HG03571 (cell line): ENCODE data around the gene OTOGL.
"Not testable (repeated sequence)": the region's sequence is repeated elsewhere in the genome, so short reads cannot be mapped to it uniquely, and the experiment has no call there.

Experiments
- ATAC-seq: cut with Tn5 transposase; IDR thresholded peaks from one replicate; pipeline ENCODE4 v1.9.1; 2021; ENCODE audit not compliant: unreplicated experiment

Gene OTOGL

DNA sequence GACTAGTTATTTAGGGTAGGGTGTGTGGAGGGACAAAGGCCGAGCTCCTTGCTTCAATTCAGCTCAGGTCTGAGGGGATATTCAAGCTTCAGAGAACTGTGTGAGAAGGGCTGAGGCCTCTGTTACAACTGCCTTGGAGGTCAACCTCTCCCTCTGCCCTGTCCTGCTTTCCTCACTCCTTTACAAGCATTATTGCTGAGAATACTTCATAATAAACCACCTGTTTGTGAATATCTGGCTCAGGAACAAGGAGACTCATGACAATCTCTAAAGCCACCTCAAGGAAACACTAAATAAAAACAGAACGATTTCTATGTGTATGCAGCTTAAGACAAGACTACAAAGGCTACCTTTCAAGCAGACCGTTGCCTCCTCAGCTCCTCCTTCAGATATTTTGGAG is 21.7 kb downstream of the OTOGL start:
- ATAC-seq = no peak

DNA sequence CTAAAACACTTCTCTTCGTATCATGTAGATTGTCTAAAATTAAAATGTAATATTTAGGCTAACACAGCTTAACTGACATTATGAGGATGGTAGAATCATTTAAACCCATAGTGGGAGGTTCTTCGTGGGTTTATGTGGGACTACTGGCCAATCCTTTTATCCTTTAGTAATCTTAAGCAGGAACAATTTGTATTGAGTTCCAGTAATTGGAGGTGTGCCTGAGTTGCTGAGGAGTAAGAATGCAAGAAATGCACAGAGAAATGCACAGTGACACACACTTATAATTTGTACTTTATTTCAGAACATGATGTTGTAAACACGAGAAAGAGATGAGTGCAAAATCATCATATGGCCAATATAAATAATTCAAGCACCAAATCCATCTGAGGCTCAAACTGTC is 22.3 kb downstream of the OTOGL start:
- no peak for ATAC-seq

DNA sequence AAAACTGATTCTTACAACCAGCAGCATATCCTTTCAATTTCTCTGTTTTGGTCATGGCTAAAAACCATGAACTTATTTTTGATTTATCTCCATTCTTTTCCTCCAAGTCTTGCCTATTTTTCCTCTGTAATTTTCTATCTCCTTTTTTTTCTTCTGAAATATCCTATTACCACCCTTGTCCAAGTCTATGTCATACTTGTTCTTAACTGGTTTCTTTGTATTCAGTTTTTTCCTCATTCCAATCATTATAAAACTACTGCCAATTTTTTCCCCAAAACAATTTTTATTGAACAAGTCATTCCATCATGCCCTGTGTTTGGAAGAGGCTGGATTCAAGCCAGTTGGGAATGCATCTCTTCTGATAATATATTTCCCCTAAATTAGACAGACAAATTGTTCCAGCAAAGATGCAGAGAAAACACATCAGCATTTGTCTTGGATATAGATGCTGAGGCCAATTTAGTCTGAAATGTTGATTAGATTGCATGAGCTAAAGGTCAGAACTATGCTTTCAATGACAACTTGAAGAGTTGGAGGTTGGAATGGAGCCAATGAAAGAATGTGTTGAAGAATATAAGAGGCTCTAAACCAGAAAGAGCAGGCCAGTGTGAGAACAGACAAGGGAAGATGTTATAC is 30.7 kb downstream of the OTOGL start:
- ATAC-seq = no peak

DNA sequence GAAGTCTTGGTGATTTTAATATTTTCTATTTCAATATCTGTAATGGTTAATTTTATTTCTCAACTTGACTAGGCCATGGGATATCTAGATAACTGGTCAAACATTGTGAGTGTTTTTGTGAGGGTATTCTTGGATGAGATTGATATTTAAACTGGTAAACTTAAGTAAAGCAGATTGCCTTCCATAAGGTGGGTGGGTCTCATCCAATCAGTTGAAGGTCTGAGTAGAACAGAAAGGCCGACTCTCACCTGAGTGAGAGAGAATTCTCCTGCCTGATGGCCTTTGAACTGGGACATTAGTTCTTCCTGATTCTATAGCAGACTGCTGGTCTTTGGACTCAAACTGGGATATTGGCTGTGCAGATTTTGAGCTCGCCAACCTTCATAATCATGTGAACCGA is 36.3 kb downstream of the OTOGL start:
- no peak for ATAC-seq

DNA sequence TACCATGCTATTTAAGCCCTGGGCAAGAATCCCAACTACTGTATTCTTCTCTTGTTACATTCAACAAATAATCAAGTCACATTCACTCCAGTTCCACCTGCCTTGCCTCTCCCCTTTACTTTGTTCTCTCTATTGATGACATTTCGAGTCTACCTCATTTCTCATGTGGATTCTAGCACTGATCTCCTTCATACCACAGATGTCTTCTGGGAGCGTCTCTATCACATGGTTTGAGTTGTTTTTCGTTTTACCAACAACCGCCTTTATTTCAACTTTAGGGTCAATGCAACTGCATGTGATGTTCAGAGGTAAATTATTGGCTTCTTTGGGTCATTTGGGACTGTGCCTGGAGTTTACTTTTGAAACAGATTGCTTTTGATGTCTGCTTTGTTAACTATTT is 40.7 kb downstream of the OTOGL start:
- ATAC-seq = no peak

DNA sequence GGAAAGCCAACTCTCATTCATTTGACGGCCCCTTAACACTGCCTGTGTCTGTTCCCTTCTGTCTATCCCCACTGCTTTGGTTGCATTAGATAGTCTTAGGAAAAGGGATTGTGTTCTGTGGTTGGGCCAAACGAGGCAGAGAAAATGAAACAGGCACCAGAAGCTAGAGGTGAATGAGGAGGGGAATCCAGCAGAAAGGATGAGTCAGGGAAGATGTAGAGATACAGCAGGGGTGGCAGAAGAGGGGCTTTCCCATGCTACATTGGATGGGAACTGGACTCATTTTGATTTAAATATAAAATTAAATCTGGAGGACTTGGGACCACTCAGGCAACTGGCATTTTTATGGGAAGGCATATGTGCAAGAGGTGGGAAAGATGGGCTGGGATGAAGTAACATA is 43.3 kb downstream of the OTOGL start:
- no peak for ATAC-seq

DNA sequence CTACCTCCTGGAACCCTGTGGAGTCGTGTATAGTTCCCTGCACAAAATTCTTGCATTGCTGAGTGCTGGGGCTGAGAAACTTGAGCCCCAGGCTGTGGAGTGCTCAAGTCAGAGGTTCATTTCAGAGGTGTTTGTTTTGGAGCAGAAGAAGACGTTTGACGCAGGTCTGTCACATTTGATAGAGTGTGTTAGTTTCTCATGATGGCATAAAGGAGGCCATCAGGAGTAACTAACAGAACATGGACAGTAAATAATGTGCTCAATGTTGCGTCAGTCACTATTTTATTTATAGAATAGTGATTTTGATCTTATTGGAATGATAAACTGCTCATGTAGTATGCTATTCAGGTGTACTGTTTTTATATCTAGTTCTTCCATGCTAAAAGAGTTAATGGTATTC is 44.2 kb downstream of the OTOGL start:
- no peak for ATAC-seq

DNA sequence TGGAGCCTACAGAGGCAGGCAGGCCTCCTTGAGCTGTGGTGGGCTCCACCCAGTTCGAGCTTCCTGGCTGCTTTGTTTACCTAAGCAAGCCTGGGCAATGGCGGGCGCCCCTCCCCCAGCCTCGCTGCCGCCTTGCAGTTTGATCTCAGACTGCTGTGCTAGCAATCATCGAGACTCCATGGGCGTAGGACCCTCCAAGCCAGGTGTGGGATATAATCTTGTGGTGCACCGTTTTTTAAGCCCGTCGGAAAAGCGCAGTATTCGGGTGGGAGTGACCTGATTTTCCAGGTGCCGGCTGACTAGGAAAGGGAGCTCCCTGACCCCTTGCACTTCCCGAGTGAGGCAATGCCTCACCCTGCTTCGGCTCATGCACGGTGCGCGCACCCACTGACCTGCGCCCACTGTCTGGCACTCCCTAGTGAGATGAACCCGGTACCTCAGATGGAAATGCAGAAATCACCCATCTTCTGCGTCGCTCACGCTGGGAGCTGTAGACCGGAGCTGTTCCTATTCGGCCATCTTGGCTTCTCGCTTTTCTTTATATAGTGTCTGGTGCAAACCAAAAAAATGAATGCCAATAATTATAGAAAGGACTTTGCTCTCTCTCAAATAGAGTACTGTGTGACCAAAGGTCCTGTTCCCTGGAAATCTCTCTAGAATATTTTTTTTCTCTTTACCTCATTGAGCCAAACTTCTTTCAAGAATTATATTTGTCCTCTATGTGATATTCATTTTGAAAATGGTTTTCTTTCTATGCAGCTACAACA is 50.4 kb downstream of the OTOGL start:
- ATAC-seq = not testable (repeated sequence)

DNA sequence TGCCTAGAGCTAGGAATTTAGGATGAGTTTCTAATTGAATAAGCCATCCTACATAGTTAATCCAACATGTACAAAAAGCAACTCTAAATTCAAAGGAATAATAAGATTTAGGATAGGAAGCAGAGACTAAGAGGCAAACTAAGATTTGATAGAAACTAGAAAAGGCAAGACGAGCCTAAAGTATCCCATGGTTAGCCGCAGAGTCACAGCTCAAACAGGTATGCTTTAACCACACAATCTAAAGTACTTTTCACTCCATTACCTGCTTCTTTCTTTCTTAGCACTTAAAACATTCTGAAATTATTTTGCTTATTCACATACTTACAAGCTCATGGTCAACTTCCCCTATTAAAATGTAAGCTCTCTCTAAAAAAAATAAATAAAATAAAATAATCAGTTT is 51.8 kb downstream of the OTOGL start:
- ATAC-seq = no peak

DNA sequence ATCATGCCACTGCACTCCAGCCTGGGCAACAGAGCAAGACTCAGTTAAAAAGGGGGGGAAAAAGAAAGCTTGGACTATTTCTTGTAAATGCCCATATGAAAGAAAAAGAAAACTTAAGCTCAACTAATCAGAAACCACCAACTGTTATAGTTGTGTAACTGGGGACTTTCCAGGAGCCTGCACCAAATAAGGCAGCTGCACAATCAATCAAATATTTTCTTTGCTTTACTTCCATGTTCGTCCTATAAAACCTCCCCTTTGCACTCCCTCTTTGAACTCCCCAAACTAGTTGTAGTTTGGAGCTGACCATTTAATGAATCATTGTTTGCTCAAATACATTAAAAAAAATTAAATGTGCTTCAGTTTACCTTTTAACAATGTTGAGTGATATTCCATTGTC is 54.9 kb downstream of the OTOGL start:
- no peak for ATAC-seq

DNA sequence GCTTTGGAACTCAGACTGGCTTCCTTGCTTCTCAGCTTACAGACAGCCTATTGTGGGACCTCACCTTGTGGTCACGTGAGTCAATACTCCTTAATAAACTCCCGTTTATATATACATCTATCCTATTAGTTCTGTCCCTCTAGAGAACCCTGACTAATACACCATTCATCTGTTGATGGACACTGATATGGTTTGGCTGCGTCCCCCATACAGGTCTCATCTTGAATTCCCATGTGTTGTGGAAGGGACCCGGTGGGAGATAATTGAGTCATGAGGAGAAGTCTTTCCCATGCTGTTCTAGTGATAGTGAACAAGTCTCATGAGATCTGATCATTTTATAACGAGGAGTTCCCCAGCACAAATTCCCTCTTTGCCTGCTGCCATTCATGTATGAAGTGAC is 57.0 kb downstream of the OTOGL start:
- no peak for ATAC-seq

DNA sequence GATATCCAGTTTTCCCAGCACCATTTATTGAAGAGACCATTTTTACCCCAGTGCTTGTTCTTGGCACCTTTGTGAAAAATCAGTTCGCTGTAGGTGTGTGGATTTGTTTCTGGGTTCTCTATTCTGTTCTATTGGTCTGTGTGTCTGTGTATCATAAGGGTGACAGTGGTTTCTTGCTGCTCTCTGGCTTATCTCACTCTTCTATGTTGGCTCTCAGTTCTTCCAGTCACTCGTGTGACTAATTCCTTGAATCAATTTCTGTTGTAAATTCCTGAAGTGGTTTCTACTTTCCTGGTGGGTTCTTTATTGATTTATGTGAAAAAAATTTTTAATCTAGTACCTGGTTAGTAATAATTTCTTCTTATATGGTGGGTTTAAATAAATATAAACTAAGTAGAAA is 58.3 kb downstream of the OTOGL start:
- no peak for ATAC-seq

DNA sequence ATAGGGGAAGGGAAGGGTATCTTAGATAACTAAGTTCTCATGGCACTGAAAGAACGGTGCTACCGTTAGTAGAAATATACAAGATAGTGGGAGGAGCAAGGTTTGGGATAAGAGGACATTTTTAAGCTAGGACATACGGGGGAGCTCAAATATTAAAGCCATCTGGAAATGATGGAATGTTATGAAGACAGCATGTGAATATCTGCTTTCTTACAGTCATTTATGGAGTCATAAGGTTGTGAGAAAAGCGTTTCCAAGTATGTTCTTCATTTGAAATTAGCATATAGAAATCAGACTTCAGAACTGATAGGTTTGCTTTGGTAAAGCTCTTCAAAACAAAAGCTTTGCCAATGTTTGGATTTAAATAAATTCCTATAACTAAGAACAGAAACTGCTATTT is 62.3 kb downstream of the OTOGL start:
- ATAC-seq = no peak

DNA sequence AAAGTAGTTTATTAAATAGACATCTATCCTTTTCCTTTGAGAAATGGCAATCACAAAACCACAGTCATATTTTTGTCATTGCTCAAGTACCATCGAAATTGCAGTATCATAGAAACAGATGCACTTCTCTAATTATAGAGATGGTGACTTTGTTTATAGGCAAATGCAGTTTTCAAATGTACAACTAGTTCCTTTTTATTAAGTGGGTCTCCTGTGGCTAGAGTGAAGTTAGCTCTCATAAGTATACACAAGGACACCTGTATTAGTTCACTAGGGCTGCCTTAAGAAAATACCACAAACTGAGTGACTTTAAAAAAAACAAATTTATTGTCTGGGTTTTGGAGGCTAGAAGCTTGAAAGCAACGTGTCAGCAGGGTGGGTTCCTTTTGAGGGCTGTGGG is 62.8 kb downstream of the OTOGL start:
- no peak for ATAC-seq

DNA sequence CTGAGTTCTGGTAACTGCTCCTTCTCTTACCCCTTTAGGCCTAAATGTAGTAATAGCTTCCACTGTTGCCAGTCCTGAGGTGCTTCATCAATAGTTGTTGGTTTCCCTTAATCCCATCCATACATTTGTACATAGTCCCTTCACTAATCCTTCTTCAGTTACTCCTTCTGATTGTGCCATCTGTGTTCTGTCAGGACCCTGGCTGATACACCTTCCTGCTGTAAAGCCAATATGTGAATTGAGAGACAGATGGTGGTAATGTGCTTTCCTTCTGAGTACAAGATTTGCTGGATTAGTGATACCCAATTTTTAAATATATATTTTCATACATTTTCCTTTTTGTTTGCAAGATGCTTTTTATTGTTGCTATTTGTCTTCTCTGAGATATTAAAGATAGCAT is 66.4 kb downstream of the OTOGL start:
- ATAC-seq = no peak

DNA sequence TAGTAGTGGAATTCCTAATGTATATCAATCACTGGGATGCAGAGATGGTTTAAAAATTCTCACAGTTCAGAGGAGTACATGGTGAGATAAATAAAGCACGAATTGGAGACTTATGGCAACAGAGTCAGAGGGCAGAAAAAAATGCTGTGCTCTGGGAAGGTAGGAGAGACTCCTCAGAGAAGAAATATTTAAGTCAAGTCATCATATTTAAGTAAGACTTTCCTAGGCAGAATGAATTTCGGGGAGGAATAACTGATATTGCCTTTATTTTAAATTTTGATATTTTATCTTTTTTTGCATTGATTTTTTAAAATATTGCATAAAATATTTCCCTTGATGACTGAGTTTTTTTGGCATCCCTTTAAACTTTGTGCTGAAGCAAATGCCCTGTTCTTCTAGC is 67.4 kb downstream of the OTOGL start:
- no peak for ATAC-seq

DNA sequence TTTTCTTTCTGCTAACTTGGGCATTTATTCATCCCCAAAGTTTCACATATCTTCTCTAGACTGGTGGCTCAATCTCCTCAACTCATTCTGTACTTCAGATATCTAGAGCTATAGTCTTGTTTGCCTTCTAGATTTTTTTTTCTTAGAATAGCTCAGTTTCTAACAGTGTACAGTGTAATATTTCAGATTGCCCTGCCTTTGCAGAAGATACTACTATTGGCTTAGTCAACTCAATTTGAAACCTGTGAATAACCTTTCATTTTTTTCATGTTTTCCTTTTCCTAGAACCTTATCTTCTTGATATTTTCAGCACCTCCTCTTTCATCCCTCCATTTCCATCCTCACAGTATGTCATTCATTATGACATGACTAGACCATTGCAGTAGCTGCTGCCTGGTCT is 69.6 kb downstream of the OTOGL start:
- ATAC-seq = no peak

DNA sequence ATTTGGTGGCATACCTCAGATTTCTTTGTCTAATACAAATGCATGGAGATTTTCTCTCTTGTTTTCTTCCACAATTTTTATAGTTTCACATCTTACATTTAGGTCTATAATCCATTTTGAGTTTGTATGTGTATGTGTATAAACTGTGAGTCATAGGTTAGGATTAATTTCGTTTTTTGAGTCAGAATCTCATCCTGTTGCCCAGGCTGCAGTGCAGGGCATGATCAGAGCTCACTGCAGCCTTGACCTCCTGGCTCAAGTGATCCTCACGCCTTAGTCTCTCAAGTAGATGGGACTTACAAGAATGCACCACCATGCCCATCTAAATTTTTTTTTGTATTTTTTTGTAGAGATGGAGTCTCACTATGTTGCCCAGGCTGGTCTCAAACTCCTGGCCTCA is 71.6 kb downstream of the OTOGL start:
- no peak for ATAC-seq

DNA sequence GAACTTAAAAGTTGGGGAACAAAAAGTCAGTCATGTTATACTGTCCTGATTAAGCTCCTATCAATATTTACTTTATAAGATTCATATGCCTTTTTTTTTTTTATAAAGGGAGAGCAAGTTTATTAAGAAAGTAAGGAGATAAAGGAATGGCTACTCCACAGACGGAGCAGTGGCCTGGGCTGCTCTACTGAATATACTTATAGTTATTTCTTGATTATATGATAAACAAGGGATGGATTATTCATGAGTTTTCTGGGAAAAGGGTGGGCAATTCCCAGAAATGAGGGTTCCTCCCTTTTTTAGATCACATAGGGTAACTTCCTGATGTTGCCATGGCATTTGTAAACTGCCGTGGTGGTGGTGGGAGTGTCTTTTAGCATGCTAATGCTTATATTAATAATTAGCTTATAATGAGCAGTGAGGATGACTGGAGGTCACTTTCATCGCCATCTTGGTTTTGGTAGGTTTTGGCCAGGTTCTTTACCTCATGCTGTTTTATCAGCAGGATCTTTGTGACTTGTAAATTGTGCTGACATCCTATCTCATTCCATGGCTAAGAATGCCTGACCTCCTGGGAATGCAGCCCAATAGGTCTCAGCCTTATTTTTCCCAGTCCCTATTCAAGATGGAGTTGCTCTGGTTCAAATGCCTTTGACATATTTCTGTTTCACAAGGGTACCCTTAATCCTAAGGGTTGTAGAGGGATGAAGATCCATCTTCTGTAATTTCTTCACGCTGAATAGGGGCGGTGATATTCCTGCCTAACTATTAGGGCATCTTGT is 73.9 kb downstream of the OTOGL start:
- no peak for ATAC-seq

DNA sequence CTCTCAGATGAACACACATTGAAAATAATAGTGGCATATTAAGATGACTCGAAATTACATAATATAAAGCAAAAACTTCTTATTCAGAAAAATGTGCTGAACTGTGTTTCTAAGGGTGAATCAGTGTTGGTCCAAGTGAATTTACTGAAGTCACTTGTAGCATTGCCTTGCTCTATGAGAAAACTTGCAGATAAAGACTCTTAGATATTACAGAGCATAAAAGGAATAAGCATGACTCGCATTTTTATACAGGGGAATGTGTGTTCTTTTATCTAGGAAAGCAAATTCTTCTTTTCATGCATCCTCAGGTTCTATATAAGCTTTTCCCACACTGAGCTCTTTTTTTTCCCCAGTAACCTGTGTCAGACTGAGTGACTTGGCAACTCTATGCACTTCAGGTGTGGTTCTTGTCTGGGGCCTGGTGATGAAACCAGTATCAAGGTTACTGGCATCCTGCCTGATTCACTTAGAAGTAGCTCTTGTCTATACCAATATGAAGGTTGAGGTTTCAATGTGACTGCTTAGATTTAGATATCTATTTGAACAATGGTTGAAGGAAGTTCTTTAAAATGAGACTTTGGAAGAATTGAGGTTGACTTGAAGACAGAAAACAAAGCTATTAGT is 76.1 kb downstream of the OTOGL start:
- ATAC-seq = no peak

DNA sequence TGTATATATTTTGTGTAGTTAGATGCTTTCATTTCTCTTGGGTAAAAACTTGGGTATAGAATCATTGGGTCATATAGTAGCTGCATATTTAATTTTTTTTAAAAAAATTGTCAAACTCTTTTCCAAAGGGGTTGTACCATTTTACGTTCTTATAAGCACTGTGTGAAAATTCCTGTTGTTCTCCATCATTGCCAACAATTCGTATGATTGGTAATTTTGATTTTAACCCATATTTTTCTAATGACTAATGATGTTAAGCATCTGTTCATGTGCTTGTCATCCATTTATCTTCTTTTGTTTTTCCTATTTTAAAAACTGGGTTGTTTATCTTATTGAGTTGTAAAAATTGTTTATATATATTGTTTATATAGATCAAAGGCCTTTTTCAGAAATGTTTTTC is 77.4 kb downstream of the OTOGL start:
- no peak for ATAC-seq

DNA sequence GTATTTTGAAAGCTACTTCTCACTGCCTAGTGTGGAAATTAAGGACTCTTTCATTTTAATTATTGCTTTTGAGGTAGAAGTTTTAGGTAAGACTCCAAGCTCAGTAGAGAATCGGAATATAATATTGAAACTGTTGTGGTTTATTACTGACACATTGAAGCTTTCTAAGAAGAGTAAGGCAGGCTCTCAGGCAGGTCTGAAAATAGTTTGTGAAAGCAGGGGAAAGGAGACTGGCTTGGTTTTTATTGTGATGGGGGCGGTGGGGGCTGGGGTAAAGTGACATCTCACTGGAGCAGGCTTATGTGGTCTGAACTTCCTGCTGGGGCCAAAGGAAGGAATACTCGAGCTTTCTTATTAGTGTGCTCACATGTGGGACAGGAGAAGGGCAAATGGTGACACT is 79.5 kb downstream of the OTOGL start:
- ATAC-seq = peak; percentile 68
